SK-MEL-5 (cell line): ENCODE results near the gene WDR91. TPM values are rescaled to one million over a fixed set of nuclear protein-coding genes. Genes with fewer than 3 reads are reported as not detected.
A peak's percentile ranks its signal among the peaks of the same experiment; 100 is the strongest.

Source experiments
- DNase-seq: peaks from one replicate; pipeline ENCODE4 v3.0.0-alpha.2; 2016; ENCODE audit warnings: low read depth, low spot score
- in situ Hi-C: cut with HindIII; loops from 2 replicates; pipeline ENCODE4 v1.10.0; 2016; ENCODE audit warnings: low sequenced_read_pairs, high pct_unique_total_duplicates, low pct_unique_long_range_greater_than_20kb
- polyA plus RNA-seq, 2 experiments: library from polyadenylated mRNA; depleted of rRNA; stranded (reverse); fragments of >200 nt; gene quantifications; 2 replicates each; pipeline ENCODE4 v1.2.3, GENCODE V29; 2015
- total RNA-seq: library from RNA; depleted of rRNA; stranded (reverse); fragments of >200 nt; shearing (Covaris generic); gene quantifications from 2 replicates; pipeline ENCODE4 v1.2.3, GENCODE V29; 2014; rRNA removed

WDR91 gene
- 31.8 and 39.0 TPM in 2 replicates for total RNA-seq
- 21.8 and 30.5 TPM in 2 replicates for polyA plus RNA-seq (2015; cell fraction: cytosol; rRNA removed)
- polyA plus RNA-seq (2015; cell fraction: nucleus; rRNA removed): 287 and 331 TPM in 2 replicates

DNA sequence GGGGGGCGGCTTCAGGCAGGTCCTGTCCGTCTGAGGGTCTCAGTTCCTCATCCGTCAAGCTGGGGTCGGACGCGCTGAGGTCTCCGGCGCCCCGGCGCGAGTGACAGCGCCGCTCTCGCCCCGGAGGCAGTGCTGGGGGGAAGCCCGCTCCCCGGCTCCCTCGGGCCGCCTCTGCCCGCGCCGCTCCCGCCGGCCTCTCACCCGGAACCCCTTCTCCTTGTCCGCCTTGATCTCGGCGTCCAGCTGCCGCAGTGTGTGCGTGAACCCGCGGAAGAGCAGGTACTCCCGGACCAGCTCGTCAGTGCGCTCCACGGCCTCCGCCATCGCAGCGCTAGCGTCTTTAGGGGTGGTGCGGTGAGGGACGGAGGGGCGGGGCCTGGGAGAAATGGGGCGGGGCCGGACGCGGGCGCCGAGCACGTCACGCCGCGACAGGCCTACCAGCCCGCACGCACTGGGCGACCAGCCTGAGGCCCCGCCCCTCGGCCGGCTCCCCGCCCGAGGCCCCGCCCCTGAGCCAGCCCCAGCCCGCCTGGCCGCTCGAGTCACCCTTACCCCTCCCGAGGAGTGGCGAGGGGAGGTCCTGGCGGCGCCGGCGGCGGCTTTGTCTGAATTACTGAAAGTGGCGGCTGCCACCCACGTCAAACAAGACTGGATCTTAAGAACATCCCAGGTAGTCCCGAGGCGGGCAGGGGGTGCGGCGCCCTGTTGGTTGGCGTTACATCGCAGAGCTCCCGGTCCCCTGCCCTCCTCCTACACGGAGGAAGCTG lies at the start of gene WDR91:
Gene WDR91 (minus strand): TSS at position 348 of the 767 bp plus-strand sequence. CDS start 24 bp downstream, at position 324.
- in situ Hi-C loops: no loop called here
- peak; percentile 95 for DNase-seq

DNA sequence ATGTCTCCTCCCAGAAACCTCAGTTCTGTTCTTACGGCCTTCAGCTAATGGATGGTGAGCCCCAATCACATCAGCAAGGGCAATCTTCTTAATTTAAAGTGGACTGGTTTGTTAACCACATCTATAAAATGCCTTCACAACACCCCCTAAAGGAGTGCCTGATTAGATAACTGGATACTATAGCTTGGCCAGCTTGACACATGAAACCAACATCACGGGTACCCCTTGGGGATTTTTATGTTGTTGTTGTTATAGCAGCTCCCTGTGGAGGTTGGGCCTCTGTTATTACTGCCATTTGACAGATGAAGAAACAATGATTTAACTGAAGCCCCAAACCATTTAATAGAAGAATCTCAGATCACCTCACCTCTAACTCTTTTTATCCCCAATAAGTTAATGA lies 49.1 kb upstream of the WDR91 start:
- in situ Hi-C loops: no loop called here
- DNase-seq: no peak

DNA sequence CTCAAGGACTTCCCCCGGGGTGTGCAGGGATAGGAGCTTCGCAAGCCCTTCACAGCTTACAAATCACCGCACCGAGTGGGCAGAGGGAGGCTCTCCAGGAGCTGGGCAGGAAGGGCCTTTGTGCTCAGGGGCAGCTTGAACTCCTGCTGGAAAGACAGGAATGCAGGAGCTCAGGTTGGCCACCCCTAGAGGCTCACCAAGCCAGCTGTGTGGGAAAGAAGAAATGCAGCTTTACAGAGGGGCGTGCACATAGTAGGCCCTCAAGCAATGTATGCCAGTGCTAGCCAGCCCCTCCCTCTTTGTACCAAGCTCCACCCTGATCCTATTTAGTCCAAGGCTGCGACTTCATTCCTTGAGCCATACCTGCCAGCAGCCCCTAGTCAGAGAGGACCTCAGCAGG lies 48.4 kb upstream of the WDR91 start:
- in situ Hi-C loops: no loop called here
- no peak for DNase-seq

DNA sequence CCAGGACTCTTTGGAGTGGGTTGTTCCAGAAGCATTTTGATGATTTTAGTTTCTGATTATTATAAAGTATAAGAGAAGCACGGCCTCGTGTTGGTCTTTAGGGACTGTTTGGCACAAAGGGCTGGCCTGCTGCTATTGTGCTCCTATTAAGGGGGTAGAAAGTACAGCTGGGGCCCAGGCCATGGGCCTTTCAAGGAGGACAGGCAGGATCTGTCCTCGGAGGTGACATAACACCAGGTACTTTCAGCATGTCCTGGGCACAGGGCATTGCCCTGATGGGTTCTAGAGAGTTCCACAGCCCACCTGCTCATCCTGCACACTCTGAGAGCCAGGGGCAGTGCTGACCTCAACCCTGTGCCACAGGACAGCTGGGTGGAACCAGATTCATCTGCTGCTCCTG lies 47.3 kb upstream of the WDR91 start:
- in situ Hi-C loops: no loop called here

DNA sequence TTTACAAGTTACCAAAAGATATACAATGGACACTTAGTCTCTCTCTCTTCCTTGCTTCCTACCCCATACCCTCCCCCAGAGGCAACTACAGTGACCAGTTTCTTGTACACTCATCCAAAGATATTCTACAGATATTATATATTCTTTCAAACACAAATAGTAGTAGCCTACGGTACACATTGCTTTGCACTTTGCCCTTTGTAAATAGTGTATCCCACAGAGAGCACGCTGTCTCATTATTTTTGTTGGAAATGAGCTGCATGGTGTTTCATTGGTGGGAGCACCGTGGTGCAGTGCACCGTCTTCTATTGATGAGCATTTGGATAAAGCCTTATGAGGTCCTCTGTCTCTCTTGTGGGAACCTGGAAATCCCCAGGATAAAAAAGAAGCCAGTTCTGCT lies 46.5 kb upstream of the WDR91 start:
- in situ Hi-C loops: no loop called here

More for the DNA sequence above, 47.3 kb upstream of the WDR91 start:
- no peak for DNase-seq

DNA sequence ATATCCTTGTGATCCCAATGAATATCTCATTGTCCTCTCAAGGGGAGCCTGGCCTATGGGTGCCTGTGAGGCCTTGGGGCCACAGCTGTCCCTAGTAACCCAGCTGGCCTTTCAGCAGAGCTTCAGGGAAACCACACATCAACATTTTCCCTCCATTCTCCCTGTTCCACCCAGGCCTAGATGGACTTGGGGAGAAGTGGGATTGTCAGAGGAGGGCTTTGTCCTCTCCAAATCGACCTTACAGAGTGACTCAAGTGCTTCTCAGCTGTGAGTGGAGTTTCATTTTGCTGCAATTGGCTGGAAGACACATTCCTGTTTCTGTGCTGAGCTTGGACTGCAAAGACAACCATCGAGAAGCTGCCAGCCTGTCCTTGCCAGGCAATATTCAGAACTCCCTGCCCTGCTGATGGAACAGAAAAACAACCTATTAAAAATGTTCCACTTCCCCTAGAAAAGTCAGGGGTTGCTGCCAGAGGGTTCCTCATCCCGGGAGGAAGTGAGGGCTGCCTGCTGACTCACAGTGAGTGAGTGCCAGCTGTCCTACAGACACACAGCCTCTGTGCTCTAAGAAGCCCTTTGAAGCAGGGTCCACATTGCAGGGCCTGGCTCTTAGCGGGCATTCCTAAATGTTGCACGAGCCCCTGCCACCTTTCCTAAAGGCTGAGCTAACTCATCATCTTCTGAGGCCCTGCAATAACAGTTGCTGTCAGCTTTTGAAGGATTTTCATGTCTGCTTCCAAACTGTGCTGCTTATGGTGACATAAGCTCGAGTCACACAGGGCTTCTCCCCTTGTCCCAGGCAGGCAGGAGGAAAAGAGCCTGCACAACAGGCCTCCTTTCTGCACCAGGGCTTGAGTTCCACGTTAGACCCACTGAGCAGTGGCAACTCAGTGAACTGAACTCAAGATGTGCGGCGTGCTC lies 42.8 kb upstream of the WDR91 start:
- peak; percentile 92 for DNase-seq

More for the DNA sequence above, 46.5 kb upstream of the WDR91 start:
- DNase-seq: no peak

DNA sequence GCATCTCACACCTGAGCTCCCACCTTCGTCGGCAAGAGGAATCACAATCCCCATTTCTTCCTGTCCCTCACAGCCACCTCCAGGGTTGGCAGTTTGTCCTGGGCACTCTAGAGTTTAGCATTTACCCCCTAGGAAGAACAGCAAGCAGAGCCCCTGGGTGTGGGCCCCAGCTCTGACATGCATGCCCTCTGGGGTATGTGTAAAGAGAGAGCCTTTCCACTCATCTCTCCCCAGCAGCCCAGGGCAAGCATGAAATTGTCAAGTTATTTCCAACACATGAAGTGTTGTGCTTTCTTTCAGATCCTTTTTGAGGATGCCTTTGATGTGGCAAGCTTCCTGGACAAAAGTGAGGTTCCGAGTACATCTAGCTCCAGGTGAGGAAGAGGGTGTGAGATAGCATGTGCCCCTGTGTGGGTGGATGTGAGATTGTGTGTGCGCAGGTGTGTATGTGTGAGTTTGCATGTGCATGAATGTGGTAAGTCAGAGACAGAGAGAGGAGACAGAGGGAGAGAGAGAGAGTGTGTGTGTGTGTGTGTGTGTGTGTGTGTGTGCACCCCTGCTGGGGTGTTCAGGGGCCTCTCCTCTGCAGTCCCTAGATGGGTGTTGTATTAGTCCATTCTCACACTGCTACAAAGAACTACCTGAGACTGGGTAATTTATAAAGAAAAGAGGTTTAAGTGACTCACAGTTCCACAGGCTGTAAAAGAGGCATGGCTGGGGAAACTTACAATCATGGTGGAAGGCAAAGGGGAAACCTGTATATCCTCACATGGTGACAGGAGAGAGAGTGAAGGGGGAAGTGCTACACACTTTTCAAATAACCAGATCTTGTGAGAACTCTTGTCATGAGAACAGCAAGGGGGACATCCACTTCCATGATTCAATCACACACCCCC lies 40.4 kb upstream of the WDR91 start:
- DNase-seq: no peak
- in situ Hi-C loops: no loop called here

More for the DNA sequence above, 42.8 kb upstream of the WDR91 start:
- in situ Hi-C loops: no loop called here

DNA sequence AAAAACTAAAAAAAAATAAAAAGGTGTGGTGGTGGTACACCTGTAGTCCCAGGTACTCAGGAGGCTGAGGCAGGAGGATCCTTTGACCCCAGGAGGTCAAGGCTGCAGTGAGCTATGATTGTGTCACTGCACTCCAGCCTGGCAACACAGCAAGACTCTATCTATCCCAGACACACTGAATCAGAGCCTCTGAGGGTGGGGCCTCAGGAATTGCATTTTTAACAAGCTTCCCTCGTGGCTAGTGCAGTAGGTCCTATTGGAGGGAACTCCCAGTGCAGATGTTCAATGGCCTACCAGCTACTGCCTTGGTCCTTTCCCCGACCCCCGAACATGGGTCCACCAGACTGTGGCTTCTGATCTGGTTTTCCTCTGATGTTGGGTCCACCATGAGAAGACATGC lies 37.2 kb upstream of the WDR91 start:
- DNase-seq: no peak
- in situ Hi-C loops: no loop called here

DNA sequence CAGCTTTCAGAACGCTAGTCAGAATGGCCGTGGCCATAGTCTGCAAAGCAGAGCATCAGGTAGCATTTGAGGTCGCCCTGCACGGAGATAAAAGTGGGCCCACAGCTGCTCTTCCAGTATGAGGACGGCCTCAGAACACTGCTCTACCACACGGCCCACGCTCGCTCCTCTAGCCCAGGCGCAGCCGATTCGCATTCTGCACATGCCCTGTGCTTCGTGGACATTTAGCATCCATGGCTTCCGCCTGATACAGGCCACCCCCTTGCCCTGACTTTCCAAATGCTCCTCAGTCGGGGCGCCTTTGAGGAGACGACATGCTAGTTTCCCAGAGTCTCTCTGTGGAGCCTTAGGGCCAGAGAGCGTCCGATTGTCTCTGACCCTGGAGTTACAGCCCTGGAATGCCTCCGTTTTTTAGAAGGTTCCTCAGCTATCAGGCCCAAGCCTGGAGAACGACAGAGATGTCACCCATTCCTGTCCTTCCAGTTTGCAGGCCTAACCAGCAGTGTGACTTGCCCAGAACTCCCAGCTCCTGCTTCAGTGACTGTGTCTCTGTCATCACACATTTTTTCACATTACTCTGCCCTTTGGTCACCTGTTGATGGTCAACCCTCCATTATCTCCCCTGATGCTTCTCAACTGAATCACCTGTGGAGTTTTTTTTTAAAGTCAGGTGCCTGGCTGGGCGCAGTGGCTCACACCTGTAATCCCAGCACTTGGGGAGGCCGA lies 36.6 kb upstream of the WDR91 start:
- no peak for DNase-seq
- in situ Hi-C loops: no loop called here

DNA sequence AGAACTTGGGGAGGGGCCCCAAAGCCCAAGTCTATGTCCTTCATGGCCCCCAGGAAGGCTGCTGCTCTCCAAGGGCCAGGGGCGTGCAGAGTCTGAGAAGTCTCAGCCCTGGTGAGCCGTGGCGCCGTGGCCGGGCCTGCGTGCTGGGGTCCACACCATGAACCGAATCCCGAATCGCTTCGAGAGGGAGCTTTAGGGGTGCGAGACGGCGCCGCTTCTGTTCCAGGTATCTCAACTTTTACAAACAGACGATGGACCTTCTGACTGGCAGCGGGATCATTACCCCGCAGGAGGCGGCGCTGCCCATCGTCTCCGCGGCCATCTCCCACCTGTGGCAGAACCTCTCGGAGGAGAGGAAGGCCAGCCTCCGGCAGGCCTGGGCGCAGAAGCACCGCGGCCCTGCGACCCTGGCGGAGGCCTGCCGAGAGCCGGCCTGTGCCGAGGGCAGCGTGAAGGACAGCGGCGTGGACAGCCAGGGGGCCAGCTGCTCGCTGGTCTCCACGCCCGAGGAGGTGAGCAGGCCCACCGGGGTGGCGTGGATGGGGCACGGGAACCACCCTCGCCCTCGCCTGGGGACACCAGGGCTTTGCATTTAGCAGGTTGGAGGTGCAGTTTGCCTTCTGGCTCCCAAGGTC lies 35.0 kb upstream of the WDR91 start:
- no peak for DNase-seq
- in situ Hi-C loops: no loop called here

DNA sequence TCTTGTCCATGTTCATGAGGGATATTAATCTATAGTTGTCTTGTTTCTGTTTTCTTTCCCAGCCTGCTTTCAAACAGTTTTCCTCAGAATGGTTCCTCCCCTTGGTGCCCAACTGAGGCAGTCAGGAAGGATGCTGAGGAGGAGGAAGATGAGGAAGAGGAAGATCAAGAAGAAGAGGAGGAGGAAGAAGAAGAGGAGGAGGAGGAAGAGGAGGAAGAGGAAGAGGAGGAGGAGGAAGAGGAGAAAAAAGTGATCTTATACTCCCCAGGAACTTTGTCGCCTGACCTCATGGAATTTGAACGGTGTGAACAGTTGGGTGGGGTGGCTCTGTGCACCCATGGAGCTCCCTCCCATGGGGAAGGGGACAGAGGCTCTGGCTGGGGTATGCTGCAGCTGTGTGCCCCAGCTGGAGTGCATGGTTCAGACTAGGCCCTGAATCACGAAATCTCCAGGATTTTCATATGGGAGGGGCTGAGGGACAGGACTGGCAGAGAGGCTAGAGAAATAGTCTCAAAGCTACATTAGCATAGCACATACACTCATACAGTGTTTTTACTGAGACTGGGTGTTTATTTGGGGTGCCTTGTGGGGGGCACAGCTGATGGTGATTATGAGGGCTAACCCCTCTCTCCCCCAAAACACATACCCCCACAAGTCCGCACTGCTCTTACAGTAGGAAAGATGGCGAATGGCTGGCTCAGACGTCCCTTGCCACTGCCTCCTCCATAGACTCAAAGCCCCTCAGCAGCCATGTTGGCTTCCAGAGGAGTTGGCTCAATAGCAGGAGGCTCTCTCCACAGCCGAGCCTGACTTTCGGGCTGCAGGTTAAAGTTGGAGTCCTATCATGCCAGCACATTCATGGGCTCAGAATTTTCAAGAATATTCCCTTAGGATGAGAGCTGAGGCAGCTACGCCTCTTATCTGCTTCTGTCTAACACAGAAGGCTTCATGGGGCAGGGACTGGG lies 34.2 kb upstream of the WDR91 start:
- in situ Hi-C loops: no loop called here
- DNase-seq: no peak

DNA sequence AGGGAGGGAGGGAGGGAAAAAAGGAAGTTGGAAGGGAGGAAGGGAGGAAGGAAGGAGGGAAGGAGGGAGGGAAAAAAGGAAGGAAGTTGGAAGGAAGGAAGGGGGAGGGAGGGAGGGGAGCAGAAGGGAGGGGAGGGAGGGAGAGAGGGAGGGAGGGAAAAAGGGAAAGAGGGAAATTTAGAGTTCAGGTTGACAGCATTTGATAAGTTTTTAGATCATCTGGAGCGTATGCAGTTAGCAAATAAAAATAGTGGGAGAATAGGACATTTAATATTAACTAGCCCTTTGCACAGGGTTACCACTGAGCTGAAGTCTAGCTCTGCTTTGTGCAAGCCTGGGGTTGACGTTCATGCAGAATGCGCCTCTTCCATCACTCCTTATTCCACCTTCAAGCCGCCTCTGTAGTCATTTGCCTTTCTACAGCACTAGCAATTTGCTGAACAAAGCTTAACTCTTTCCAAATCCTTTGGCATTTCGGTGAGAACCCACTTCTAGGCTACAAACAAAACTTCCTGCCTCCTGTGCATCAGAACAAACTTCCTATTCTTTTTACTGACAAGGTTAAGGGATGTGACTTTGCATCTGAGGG lies 30.9 kb upstream of the WDR91 start:
- DNase-seq: no peak
- in situ Hi-C loops: no loop called here

DNA sequence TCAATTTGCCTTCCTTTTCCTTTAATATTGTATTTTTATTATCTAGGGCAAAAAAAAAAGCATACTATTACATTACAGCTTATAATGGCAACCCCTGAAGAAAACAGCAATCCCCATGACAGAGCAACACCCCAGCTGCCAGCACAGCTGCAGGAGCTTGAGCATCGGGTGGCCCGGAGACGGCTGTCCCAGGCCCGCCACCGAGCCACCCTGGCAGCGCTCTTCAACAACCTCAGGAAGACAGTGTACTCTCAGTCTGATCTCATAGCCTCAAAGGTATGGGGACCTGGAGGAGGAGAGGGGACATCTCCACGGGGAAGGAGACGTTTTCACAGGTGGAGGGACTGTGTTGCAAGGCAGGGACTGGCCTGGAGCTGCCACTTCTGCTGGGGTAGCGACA lies 29.1 kb upstream of the WDR91 start:
- DNase-seq: no peak
- in situ Hi-C loops: no loop called here

DNA sequence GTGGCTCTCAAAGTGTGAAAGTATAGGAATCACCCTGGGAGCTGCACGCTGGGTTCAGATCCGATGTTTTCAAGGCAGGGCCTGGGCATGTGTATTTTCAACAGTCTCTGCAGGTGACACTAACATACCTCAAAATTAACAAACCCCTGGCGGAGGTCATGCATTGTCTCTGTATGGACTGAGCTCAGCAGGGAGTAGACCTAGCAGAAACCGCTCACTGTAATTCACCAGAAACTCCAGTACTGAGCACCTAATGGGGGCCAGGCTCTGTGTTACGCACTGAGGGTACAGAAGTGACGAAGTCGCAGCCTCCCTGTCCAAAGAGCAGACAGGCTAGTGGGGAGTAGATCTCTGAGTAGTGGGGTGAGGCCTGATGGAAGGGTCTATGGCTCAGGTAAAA lies 27.9 kb upstream of the WDR91 start:
- in situ Hi-C loops: no loop called here
- no peak for DNase-seq

DNA sequence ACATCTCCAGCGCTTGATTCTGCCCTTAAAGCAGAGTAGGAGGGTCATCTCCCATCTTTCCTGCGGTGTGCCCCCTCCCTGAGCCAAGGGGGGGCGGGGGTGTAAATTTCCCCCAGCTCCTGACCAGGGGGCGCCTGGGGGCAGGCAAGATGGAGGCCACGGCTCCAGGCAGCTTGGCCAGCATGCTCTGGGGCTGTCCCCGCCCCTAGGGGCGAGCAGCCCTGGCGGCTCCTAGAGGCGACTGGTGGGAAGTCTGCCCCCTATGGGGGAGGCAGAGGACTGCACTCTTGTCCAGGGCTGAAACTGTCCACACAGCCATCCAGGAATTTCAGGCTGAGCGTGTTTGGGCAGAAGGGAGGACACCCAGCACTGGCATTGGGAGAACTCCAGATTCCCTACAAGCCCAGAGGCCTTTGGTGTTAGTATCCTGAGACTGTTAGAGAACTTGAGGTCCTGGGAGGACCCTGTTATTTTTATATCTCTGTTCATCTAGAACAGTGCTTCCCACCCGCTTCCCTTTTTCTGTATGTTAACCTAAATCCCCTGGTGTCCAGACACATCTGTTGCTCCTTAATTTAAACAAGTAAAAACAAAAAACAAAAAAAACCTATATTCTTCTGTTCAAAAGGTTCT lies 26.9 kb upstream of the WDR91 start:
- DNase-seq: peak; percentile 44
- in situ Hi-C loops: no loop called here
